Hippocampal formation (tissue), 2 donors: Measurements from ENCODE around the gene FBXL19.
"Not testable (repeated sequence)": the region's sequence is repeated elsewhere in the genome, so short reads cannot be mapped to it uniquely, and the experiment has no call there.

Experiments used
- DNase-seq, 2 donors: peaks; one replicate each; lab custom pipeline; 2025; lab: John Stamatoyannopoulos, UW

Gene FBXL19

GRCh38 chr16:30923554-30924075 is at the start of gene FBXL19:
Gene FBXL19 (plus strand): TSS chr16:30923572. CDS start chr16:30925755, 2,183 bp downstream.
- DNase-seq = no peak

GRCh38 chr16:30874244-30874820 is 49.0 kb upstream of the FBXL19 start:
- no peak for DNase-seq

- peak; percentile 69 to 87 for DNase-seq
Measured at GRCh38 chr16:30874821-30875717, 48.3 kb upstream of the FBXL19 start.

GRCh38 chr16:30875871-30876801 is 47.2 kb upstream of the FBXL19 start:
- peak in 1 of 2 donors; percentile 19 for DNase-seq

- no peak for DNase-seq
Measured at GRCh38 chr16:30876867-30877266, 46.5 kb upstream of the FBXL19 start.

GRCh38 chr16:30882429-30883310 is 40.7 kb upstream of the FBXL19 start:
- no peak for DNase-seq

- DNase-seq = no peak
Measured at GRCh38 chr16:30884760-30885159, 38.6 kb upstream of the FBXL19 start.

- DNase-seq = no peak
Measured at GRCh38 chr16:30885196-30885595, 38.2 kb upstream of the FBXL19 start.

- DNase-seq = no peak
Measured at GRCh38 chr16:30886145-30886544, 37.2 kb upstream of the FBXL19 start.

- no peak for DNase-seq
Measured at GRCh38 chr16:30887927-30888326, 35.4 kb upstream of the FBXL19 start.

- no peak for DNase-seq
Measured at GRCh38 chr16:30888856-30889499, 34.4 kb upstream of the FBXL19 start.

- no peak for DNase-seq
Measured at GRCh38 chr16:30889721-30890120, 33.7 kb upstream of the FBXL19 start.

GRCh38 chr16:30891043-30891823 is 32.1 kb upstream of the FBXL19 start:
- DNase-seq = not testable (repeated sequence)

GRCh38 chr16:30892670-30893416 is 30.5 kb upstream of the FBXL19 start:
- no peak for DNase-seq

- no peak for DNase-seq
Measured at GRCh38 chr16:30893417-30893743, 30.0 kb upstream of the FBXL19 start.

GRCh38 chr16:30893744-30894539 is 29.4 kb upstream of the FBXL19 start, which contains the start of gene BCL7C:
Gene BCL7C (minus strand): TSS chr16:30894077. CDS start chr16:30893944, 133 bp downstream.
- DNase-seq = peak; percentile 68 to 83

- DNase-seq = peak in 1 of 2 donors; percentile 36
Measured at GRCh38 chr16:30894540-30895368, 28.6 kb upstream of the FBXL19 start.
